Vagina (tissue), 2 donors: ENCODE measurements around the gene ZBTB7C.

Experiments used
- POLR2A ChIP-seq, 2 donors: fragments of 450-650 bp; IDR thresholded peaks; one replicate each; pipeline ENCODE4 v1.6.1; 2017; ENCODE audit warnings: antibody characterized with exemption in 2 of 2, mild to moderate bottlenecking in 2 of 2, moderate library complexity in 2 of 2
- TF ChIP-seq, protein P1 (sequence below), 3 experiments: fragments of 450-650 bp in 2 of 3; fragments of 200-600 bp in 1 of 3; sonication (generic) in 1 of 3; IDR thresholded peaks; one replicate each; pipeline ENCODE4 v1.5.1; 2017 to 2019; ENCODE audit warnings: antibody characterized with exemption in 3 of 3, mild to moderate bottlenecking in 2 of 3, moderate library complexity in 2 of 3

GRCh38 chr18:48398074-48398473 lies 11.1 kb downstream of the ZBTB7C start:
- no peak for TF ChIP-seq POLR2A (IDR thresholded peaks at IDR 0.05)
- TF ChIP-seq, protein P1, sequence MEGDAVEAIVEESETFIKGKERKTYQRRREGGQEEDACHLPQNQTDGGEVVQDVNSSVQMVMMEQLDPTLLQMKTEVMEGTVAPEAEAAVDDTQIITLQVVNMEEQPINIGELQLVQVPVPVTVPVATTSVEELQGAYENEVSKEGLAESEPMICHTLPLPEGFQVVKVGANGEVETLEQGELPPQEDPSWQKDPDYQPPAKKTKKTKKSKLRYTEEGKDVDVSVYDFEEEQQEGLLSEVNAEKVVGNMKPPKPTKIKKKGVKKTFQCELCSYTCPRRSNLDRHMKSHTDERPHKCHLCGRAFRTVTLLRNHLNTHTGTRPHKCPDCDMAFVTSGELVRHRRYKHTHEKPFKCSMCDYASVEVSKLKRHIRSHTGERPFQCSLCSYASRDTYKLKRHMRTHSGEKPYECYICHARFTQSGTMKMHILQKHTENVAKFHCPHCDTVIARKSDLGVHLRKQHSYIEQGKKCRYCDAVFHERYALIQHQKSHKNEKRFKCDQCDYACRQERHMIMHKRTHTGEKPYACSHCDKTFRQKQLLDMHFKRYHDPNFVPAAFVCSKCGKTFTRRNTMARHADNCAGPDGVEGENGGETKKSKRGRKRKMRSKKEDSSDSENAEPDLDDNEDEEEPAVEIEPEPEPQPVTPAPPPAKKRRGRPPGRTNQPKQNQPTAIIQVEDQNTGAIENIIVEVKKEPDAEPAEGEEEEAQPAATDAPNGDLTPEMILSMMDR (IDR thresholded peaks at IDR 0.05) = no peak
